Testis (tissue), 2 donors: ENCODE data around the gene RNF152.

Source experiments
- POLR2A ChIP-seq: fragments of 450-650 bp; IDR thresholded peaks from one replicate; pipeline ENCODE4 v1.6.1; 2017; ENCODE audit warnings: antibody characterized with exemption, mild to moderate bottlenecking, moderate library complexity
- TF ChIP-seq, protein P1 (sequence below), 3 experiments: fragments of 450-650 bp in 2 of 3; fragments of 200-600 bp in 1 of 3; sonication (generic) in 1 of 3; IDR thresholded peaks; one replicate each; pipeline ENCODE4 v1.5.1; 2016 to 2019; ENCODE audit warnings: antibody characterized with exemption in 3 of 3, mild to moderate bottlenecking in 2 of 3, moderate library complexity in 1 of 3

DNA sequence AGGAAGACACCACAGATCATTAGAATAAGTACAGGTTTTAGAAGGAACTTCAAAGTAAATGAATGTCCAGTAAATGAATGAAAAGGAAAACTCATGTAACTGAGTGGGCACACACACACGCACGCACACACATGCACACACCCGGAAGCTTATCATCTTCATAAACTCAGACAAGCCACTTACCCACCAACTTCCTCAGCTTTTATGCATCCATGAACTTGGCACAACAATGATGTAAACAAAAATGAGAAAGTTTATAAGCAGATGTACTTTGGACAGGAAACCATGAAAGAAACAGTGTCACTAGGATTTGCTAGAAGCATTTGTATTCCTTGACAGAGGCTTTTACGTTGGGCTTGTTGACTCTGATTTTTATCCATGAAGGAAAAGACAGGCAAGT, 23.2 kb downstream of the RNF152 start:
- TF ChIP-seq, protein P1, sequence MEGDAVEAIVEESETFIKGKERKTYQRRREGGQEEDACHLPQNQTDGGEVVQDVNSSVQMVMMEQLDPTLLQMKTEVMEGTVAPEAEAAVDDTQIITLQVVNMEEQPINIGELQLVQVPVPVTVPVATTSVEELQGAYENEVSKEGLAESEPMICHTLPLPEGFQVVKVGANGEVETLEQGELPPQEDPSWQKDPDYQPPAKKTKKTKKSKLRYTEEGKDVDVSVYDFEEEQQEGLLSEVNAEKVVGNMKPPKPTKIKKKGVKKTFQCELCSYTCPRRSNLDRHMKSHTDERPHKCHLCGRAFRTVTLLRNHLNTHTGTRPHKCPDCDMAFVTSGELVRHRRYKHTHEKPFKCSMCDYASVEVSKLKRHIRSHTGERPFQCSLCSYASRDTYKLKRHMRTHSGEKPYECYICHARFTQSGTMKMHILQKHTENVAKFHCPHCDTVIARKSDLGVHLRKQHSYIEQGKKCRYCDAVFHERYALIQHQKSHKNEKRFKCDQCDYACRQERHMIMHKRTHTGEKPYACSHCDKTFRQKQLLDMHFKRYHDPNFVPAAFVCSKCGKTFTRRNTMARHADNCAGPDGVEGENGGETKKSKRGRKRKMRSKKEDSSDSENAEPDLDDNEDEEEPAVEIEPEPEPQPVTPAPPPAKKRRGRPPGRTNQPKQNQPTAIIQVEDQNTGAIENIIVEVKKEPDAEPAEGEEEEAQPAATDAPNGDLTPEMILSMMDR (IDR thresholded peaks at IDR 0.05), result no peak
- no peak for TF ChIP-seq POLR2A
